Testis (tissue), 3 donors: ENCODE measurements around the gene MEI4. TPM values are rescaled to one million over a fixed set of nuclear protein-coding genes. Genes with fewer than 3 reads are reported as not detected.

ENCODE experiments used
- DNase-seq: peaks from one replicate; pipeline ENCODE4 v3.0.0-alpha.2; 2019
- H3K27ac ChIP-seq, 2 donors: fragments of 200-600 bp; sonication (generic); one replicate each; pipeline ENCODE4 v1.5.1; 2019
- H3K27me3 ChIP-seq: fragments of 200-600 bp; sonication (generic); one replicate; pipeline ENCODE4 v1.5.1; 2019
- H3K36me3 ChIP-seq: fragments of 200-600 bp; sonication (generic); one replicate; pipeline ENCODE4 v1.5.1; 2017; ENCODE audit warnings: low read depth; ENCODE audit errors: missing control alignments
- H3K4me1 ChIP-seq: fragments of 200-600 bp; sonication (generic); one replicate; pipeline ENCODE4 v1.5.1; 2019
- H3K4me3 ChIP-seq, 2 donors: fragments of 200-600 bp; sonication (generic); one replicate each; pipeline ENCODE4 v1.5.1; 2017 to 2019
- H3K9me3 ChIP-seq: fragments of 200-600 bp; sonication (generic); one replicate; pipeline ENCODE4 v1.5.1; 2017
- POLR2A ChIP-seq: fragments of 450-650 bp; IDR thresholded peaks from one replicate; pipeline ENCODE4 v1.6.1; 2017; ENCODE audit warnings: antibody characterized with exemption, mild to moderate bottlenecking, moderate library complexity
- WGBS, 2 donors: methylation state at CpG; one replicate each; pipeline ENCODE4 v1.1.5; 2018; 5-methylcytosine and 5-hydroxymethylcytosine counted together
- intact Hi-C: fragments of 100-400 bp; cut with DNase I; formaldehyde crosslinking; loops from one replicate; pipeline ENCODE4 v1.15.1; 2023; ENCODE audit warnings: low total_unique reads
- polyA plus RNA-seq: library from polyadenylated mRNA; stranded (reverse); fragments of 350-450 nt; fragmentation: Illumina TruSeq; extraction: RNeasy Lipid Tissue Mini Kit (QIAGEN cat#74804); gene quantifications from one replicate; pipeline ENCODE4 v1.2.3, GENCODE V29; 2014; ENCODE audit warnings: low read depth, low replicate concordance; ENCODE audit not compliant: insufficient read depth
- total RNA-seq, 2 donors: library from RNA; depleted of rRNA; stranded (reverse); fragments of >200 nt; gene quantifications; one replicate each; pipeline ENCODE4 v1.2.3, GENCODE V29; 2016
- TF ChIP-seq, protein P1 (sequence below), 3 experiments: fragments of 450-650 bp in 2 of 3; fragments of 200-600 bp in 1 of 3; sonication (generic) in 1 of 3; IDR thresholded peaks; one replicate each; pipeline ENCODE4 v1.5.1; 2016 to 2019; ENCODE audit warnings: antibody characterized with exemption in 3 of 3, mild to moderate bottlenecking in 2 of 3, moderate library complexity in 1 of 3

The MEI4 gene
- total and polyA plus RNA-seq, 3 donors from 2014 or later, result 6.3 to 7.3 (median 6.9) TPM

DNA sequence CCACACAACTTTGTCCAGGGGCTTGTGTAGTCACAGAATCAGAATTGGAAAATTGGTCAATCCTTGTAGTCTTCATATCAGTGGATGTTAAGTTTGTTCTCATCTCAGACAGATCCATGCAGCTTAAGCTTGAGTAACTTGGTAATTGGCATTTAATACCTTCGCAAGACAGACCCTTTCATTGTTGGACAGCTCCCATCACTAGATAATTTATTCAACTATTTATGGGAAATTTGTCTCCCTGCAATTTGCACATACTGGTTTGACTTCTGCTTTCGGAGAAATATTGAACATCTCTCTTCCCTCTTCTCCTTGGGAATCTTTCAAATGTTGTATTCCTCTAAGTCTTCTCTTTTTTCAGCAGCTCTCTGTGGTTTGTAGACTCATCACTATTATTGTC lies 17.1 kb downstream of the MEI4 start:
- H3K27me3 ChIP-seq, result no peaks in the 10 kb centered on the region
- WGBS, 2 donors, result 88 to 91% methylated on average over 2 of the region's 2 CpGs
- H3K4me1 ChIP-seq, result no peaks in the 10 kb centered on the region
- no peaks in the 10 kb centered on the region for H3K36me3 ChIP-seq
- H3K27ac ChIP-seq, result no peak overlapping the region
- no peak for TF ChIP-seq POLR2A
- TF ChIP-seq, protein P1, sequence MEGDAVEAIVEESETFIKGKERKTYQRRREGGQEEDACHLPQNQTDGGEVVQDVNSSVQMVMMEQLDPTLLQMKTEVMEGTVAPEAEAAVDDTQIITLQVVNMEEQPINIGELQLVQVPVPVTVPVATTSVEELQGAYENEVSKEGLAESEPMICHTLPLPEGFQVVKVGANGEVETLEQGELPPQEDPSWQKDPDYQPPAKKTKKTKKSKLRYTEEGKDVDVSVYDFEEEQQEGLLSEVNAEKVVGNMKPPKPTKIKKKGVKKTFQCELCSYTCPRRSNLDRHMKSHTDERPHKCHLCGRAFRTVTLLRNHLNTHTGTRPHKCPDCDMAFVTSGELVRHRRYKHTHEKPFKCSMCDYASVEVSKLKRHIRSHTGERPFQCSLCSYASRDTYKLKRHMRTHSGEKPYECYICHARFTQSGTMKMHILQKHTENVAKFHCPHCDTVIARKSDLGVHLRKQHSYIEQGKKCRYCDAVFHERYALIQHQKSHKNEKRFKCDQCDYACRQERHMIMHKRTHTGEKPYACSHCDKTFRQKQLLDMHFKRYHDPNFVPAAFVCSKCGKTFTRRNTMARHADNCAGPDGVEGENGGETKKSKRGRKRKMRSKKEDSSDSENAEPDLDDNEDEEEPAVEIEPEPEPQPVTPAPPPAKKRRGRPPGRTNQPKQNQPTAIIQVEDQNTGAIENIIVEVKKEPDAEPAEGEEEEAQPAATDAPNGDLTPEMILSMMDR (IDR thresholded peaks at IDR 0.05), result no peak
- H3K4me3 ChIP-seq, result no peak overlapping the region
- DNase-seq, result no peak
- intact Hi-C loops, result no loop called here
- no peaks in the 10 kb centered on the region for H3K9me3 ChIP-seq

DNA sequence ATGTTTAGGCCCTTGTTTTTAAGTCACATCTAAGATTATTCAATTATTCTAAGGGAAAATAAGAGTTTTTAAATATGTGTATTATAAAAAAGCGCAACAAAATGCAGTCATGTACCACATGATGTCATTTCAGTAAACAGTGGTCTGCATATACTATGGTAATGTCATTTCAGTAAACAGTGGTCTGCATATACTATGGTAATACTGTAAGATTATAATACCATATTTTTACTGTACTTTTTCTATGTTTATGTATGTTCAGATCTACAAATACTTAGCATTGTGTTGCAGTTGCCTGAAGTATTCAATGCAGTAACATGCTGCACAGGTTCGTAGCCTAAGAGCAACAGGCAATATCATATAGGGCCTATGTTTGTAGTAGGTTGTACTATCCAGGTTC lies 21.4 kb downstream of the MEI4 start:
- no peaks in the 10 kb centered on the region for H3K9me3 ChIP-seq
- WGBS, 2 donors, result 90 to 94% methylated on average over 2 of the region's 2 CpGs

DNA sequence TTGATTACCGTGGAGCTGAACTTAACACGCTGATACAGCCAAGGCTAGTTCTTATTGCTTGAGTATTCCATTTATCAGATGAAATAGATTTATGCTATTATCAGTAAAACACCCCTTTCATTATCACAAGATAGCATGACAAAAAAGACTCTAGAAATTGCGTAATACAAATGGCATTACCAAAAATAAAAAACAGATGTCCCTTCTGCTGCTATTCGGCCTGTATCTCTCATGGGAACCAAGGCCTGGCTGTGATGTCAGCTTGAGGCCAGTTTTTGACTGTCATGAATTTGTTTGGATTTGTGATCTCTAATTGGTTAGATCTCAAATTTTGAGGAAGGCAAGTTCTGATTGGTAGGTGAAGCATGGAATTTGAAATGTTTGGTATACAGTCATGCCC lies 25.2 kb downstream of the MEI4 start:
- H3K27me3 ChIP-seq, result no peaks in the 10 kb centered on the region
- H3K9me3 ChIP-seq, result no peaks in the 10 kb centered on the region
- intact Hi-C loops, result no loop called here
- WGBS, 2 donors, result 83 to 89% methylated on average over 4 of the region's 4 CpGs
- DNase-seq, result no peak
- no peak overlapping the region for H3K27ac ChIP-seq
- no peak for TF ChIP-seq POLR2A
- TF ChIP-seq, protein P1 (IDR thresholded peaks at IDR 0.05), result no peak
- no peak overlapping the region for H3K4me3 ChIP-seq
- no peaks in the 10 kb centered on the region for H3K4me1 ChIP-seq
- no peaks in the 10 kb centered on the region for H3K36me3 ChIP-seq

More for the DNA sequence above, 21.4 kb downstream of the MEI4 start:
- no peaks in the 10 kb centered on the region for H3K4me1 ChIP-seq
- no peaks in the 10 kb centered on the region for H3K27me3 ChIP-seq
- H3K27ac ChIP-seq, result no peak overlapping the region
- H3K4me3 ChIP-seq, result no peak overlapping the region
- no peak for DNase-seq
- no peak for TF ChIP-seq POLR2A
- TF ChIP-seq, protein P1 (IDR thresholded peaks at IDR 0.05), result no peak
- intact Hi-C loops, result no loop called here
- no peaks in the 10 kb centered on the region for H3K36me3 ChIP-seq

- TF ChIP-seq, protein P1 (IDR thresholded peaks at IDR 0.05), result no peak
- no peak for TF ChIP-seq POLR2A
- DNase-seq, result no peak
- intact Hi-C loops, result no loop called here
- Histone ChIP-seq H3K36me3 (no peaks in the 10 kb centered on the region), H3K4me1 (no peaks in the 10 kb centered on the region), H3K9me3 (no peaks in the 10 kb centered on the region), H3K4me3 (no peak overlapping the region), H3K27ac (no peak overlapping the region), H3K27me3 (no peaks in the 10 kb centered on the region)
- WGBS, 2 donors, result 93 to 100% methylated on average over 1 of the region's 1 CpG
Observed at GRCh38 chr6:77683515-77683914, 30.7 kb downstream of the MEI4 start.

- Histone ChIP-seq H3K36me3 (no peaks in the 10 kb centered on the region), H3K9me3 (no peaks in the 10 kb centered on the region), H3K27ac (no peak overlapping the region), H3K4me3 (no peak overlapping the region), H3K27me3 (no peaks in the 10 kb centered on the region), H3K4me1 (no peaks in the 10 kb centered on the region)
- TF ChIP-seq POLR2A, result no peak
- TF ChIP-seq, protein P1 (IDR thresholded peaks at IDR 0.05), result no peak
- WGBS, 2 donors, result 78 to 81% methylated on average over 2 of the region's 2 CpGs
- no peak for DNase-seq
- intact Hi-C loops, result no loop called here
Observed at GRCh38 chr6:77686931-77687330, 34.1 kb downstream of the MEI4 start.
